SK-N-SH treated with all-trans-retinoic acid at 6 μM for 48 hours (cell line): ENCODE measurements around the gene WDR12.

ENCODE experiments used
- ATAC-seq: fragments of 200-7000 bp; cut with Tn5 transposase; 3 replicates; pipeline ENCODE4 v1.9.1; 2020; ENCODE audit warnings: mild to moderate bottlenecking, moderate library complexity
- ARNTL ChIP-seq: fragments of 450-650 bp; formaldehyde crosslinking; IDR thresholded peaks from 2 replicates; pipeline ENCODE4 v1.5.0; 2020; ENCODE audit warnings: low read depth, mild to moderate bottlenecking, moderate library complexity, borderline replicate concordance
- CREB5 ChIP-seq: fragments of 250-450 bp; sonication (Bioruptor Pico); IDR thresholded peaks from 2 replicates; pipeline ENCODE4 v1.5.1; 2020; ENCODE audit warnings: low read depth, mild to moderate bottlenecking, moderate library complexity
- CSDC2 ChIP-seq: fragments of 250-450 bp; sonication (Bioruptor Pico); IDR thresholded peaks from 2 replicates; pipeline ENCODE4 v1.5.0; 2020; ENCODE audit warnings: mild to moderate bottlenecking, moderate library complexity
- CSRNP3 ChIP-seq: fragments of 250-450 bp; sonication (Bioruptor Pico); IDR thresholded peaks from 2 replicates; pipeline ENCODE4 v1.5.1; 2021; ENCODE audit warnings: mild to moderate bottlenecking, moderate library complexity
- ESRRG ChIP-seq: fragments of 250-450 bp; sonication (Bioruptor Pico); IDR thresholded peaks from 2 replicates; pipeline ENCODE4 v1.6.1; 2021; ENCODE audit warnings: mild to moderate bottlenecking
- GLIS3 ChIP-seq: fragments of 250-450 bp; sonication (Bioruptor Pico); IDR thresholded peaks from 2 replicates; pipeline ENCODE4 v1.5.0; 2020; ENCODE audit warnings: mild to moderate bottlenecking, moderate library complexity
- ISL1 ChIP-seq: fragments of 250-450 bp; sonication (Bioruptor Pico); IDR thresholded peaks from 2 replicates; pipeline ENCODE4 v2.1.2; 2022; ENCODE audit warnings: mild to moderate bottlenecking, moderate library complexity
- OSR1 ChIP-seq: fragments of 250-450 bp; sonication (Bioruptor Pico); IDR thresholded peaks from 2 replicates; pipeline ENCODE4 v1.8.0; 2022; ENCODE audit warnings: moderate library complexity, mild to moderate bottlenecking, inconsistent platforms
- POU6F1 ChIP-seq: fragments of 250-450 bp; sonication (Bioruptor Pico); IDR thresholded peaks from 2 replicates; pipeline ENCODE4 v1.8.0; 2021; ENCODE audit warnings: low read depth, mild to moderate bottlenecking, moderate library complexity, borderline replicate concordance
- PPARA ChIP-seq: fragments of 250-450 bp; sonication (Bioruptor Pico); IDR thresholded peaks from 2 replicates; pipeline ENCODE4 v1.5.0; 2020; ENCODE audit warnings: mild to moderate bottlenecking, borderline replicate concordance
- RARB ChIP-seq: fragments of 250-450 bp; sonication (Bioruptor Pico); IDR thresholded peaks from 2 replicates; pipeline ENCODE4 v1.8.0; 2021; ENCODE audit warnings: mild to moderate bottlenecking, moderate library complexity
- SNAI2 ChIP-seq: fragments of 250-450 bp; sonication (Bioruptor Pico); IDR thresholded peaks from 2 replicates; pipeline ENCODE4 v1.5.0; 2020; ENCODE audit warnings: mild to moderate bottlenecking, moderate library complexity
- TCF4 ChIP-seq: fragments of 250-450 bp; sonication (Bioruptor Pico); IDR thresholded peaks from 2 replicates; pipeline ENCODE4 v1.8.0; 2021; ENCODE audit warnings: mild to moderate bottlenecking, moderate library complexity, borderline replicate concordance
- ZC3H10 ChIP-seq: fragments of 250-450 bp; sonication (Bioruptor Pico); IDR thresholded peaks from 2 replicates; pipeline ENCODE4 v1.5.1; 2021; ENCODE audit warnings: mild to moderate bottlenecking, moderate library complexity
- ZFP3 ChIP-seq: fragments of 250-450 bp; sonication (Bioruptor Pico); IDR thresholded peaks from 2 replicates; pipeline ENCODE4 v1.5.0; 2020; ENCODE audit warnings: mild to moderate bottlenecking, moderate library complexity
- ZFP30 ChIP-seq: fragments of 450-650 bp; formaldehyde crosslinking; IDR thresholded peaks from 2 replicates; pipeline ENCODE4 v1.5.0; 2022; ENCODE audit warnings: mild to moderate bottlenecking, moderate library complexity
- ZNF565 ChIP-seq: fragments of 450-650 bp; formaldehyde crosslinking; conservative IDR thresholded peaks from 2 replicates; pipeline ENCODE4 v1.5.0; 2020; ENCODE audit warnings: low read depth, mild to moderate bottlenecking, moderate library complexity
- ZNF70 ChIP-seq: fragments of 450-650 bp; formaldehyde crosslinking; IDR thresholded peaks from 2 replicates; pipeline ENCODE4 v1.5.0; 2020; ENCODE audit warnings: mild to moderate bottlenecking, moderate library complexity

WDR12 gene

GRCh38 chr2:202824901-202825300, 86.6 kb downstream of the WDR12 start:
- TF ChIP-seq PPARA (CRISPR knock-in tag) (no peak), ESRRG (CRISPR knock-in tag) (no peak), POU6F1 (CRISPR knock-in tag) (no peak), CSDC2 (CRISPR knock-in tag) (no peak), ZNF70 (CRISPR knock-in tag) (no peak), RARB (CRISPR knock-in tag) (no peak), CSRNP3 (CRISPR knock-in tag) (no peak), OSR1 (no peak), CREB5 (no peak), ZNF565 (CRISPR knock-in tag) (no peak), GLIS3 (CRISPR knock-in tag) (no peak), ZFP3 (CRISPR knock-in tag) (no peak), ARNTL (CRISPR knock-in tag) (no peak), ISL1 (CRISPR knock-in tag) (no peak), ZFP30 (CRISPR knock-in tag) (no peak), ZC3H10 (CRISPR knock-in tag) (no peak), TCF4 (no peak), SNAI2 (no peak)

More at GRCh38 chr2:202824901-202825300, 86.6 kb downstream of the WDR12 start:
- no peak for ATAC-seq
